Measurements from ENCODE around the gene COL4A3. TPM values are rescaled to one million over a fixed set of nuclear protein-coding genes. Genes with fewer than 3 reads are reported as not detected.

COL4A3 gene
- total and polyA plus RNA-seq, 9 of the 15 experiments (the other 6 are each of a cell fraction or from before 2014, with no cell fraction given) = not detected

DNA sequence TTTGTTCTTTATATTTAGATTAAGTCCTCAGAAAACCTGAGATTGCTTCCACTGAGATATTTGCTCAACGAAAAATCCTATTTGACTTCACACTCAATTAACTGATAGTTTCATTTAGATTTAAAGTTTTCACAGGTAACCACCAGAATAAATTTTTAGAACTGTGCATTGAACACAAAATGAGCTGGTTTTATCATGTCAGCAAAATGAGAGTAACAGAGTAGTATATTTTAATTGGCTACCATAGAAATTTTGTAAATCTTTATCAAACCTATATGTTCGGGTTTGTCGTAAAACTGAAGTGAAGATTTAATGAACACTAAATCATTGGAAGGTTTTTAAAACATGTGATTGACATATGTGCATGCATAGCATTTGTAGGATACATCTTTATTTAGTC lies 127.9 kb downstream of the COL4A3 start:
- BruUV-seq (replicated peaks) = no TSS peak
- Histone ChIP-seq H3K27me3 (ENCODE audit: control insufficient read depth in 2 of 2, insufficient read depth in 2 of 2, low read length in 2 of 2) (no peaks in the 10 kb centered on the region), H3K4me1 (replicated peaks in 1 of 2; ENCODE audit: control insufficient read depth in 2 of 2, insufficient read depth in 2 of 2, low read length in 2 of 2) (no peaks in the 10 kb centered on the region), H3K4me3 (no peak overlapping the region), H4K20me1 (replicated peaks; ENCODE audit: control insufficient read depth, insufficient read depth, low read length) (no peaks in the 10 kb centered on the region), H3K36me3 (ENCODE audit: control insufficient read depth, insufficient read depth, low read length) (no peaks in the 10 kb centered on the region), H3K9me1 (ENCODE audit: control insufficient read depth, insufficient read depth, low read length) (no peaks in the 10 kb centered on the region), H3K79me2 (ENCODE audit: control insufficient read depth, insufficient read depth, low read length) (no peaks in the 10 kb centered on the region), H3K9me3 (replicated peaks; ENCODE audit: control insufficient read depth, insufficient read depth, low read depth, low read length) (no peaks in the 10 kb centered on the region), H3K27ac (ENCODE audit: extremely low read depth, low read depth, low read length) (no peak overlapping the region), H2AFZ (ENCODE audit: low read depth, low read length) (no peak overlapping the region), H3K9ac (ENCODE audit: insufficient read depth in 1 of 2, low read depth in 2 of 2, low read length in 2 of 2) (no peak overlapping the region), H3K4me2 (ENCODE audit: insufficient read depth, low read length) (no peak overlapping the region)
- WGBS (ENCODE audit: insufficient coverage, low coverage, missing lambda C conversion rate) = 26% methylated on average over 3 of the region's 3 CpGs
- CTCF ChIA-PET (ENCODE audit: low intra/inter-chr PET ratio) = no interaction called here
- peak; percentile 58; the same call in 1 of the 2 replicates for TF ChIP-seq ZNF316 (IDR thresholded peaks at IDR 0.05)
- no peak for TF ChIP-seq TEAD4 (IDR thresholded peaks at IDR 0.05; ENCODE audit: low read length)
- no peak for TF ChIP-seq TEAD4 (CRISPR knock-in tag; IDR thresholded peaks at IDR 0.05; ENCODE audit: borderline replicate concordance)
- intact Hi-C loops (cut with micrococcal nuclease) = no loop called here
- DNase-seq (ENCODE audit: extremely low read depth in 1 of 4, low spot score in 3 of 4) (no peak), FAIRE-seq (no peak), ATAC-seq (no peak)
- POLR2A ChIA-PET = no interaction called here
- in situ Hi-C loops (cut with MboI) = no loop called here

DNA sequence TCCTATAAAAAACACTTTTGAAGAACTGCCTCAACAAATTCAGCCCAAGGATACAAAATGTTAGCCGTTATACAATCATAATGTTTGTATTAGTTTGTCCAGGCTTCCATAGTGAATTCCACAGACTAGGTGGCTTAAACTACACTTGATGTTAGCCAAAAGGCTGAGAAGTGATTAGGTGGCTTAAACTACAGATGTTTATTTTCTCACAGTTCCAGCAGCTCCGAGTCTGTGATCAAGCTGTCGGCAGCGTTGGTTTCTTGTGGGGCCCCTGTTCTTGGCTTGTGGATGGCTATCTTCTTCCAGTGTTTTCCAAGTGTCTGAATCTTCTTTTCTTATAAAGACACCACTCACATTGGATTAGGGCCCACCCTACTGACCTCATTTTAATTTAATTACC lies 129.1 kb downstream of the COL4A3 start:
- Histone ChIP-seq H3K9ac (ENCODE audit: insufficient read depth in 1 of 2, low read depth in 2 of 2, low read length in 2 of 2) (no peak overlapping the region), H3K9me1 (ENCODE audit: control insufficient read depth, insufficient read depth, low read length) (no peaks in the 10 kb centered on the region), H4K20me1 (replicated peaks; ENCODE audit: control insufficient read depth, insufficient read depth, low read length) (no peaks in the 10 kb centered on the region), H3K9me3 (replicated peaks; ENCODE audit: control insufficient read depth, insufficient read depth, low read depth, low read length) (no peaks in the 10 kb centered on the region), H3K4me1 (replicated peaks in 1 of 2; ENCODE audit: control insufficient read depth in 2 of 2, insufficient read depth in 2 of 2, low read length in 2 of 2) (no peaks in the 10 kb centered on the region), H3K27me3 (ENCODE audit: control insufficient read depth in 2 of 2, insufficient read depth in 2 of 2, low read length in 2 of 2) (no peaks in the 10 kb centered on the region), H3K36me3 (ENCODE audit: control insufficient read depth, insufficient read depth, low read length) (no peaks in the 10 kb centered on the region), H2AFZ (ENCODE audit: low read depth, low read length) (peak overlapping the region; percentile 55; the same call in 1 of the 2 replicates), H3K4me3 (no peak overlapping the region), H3K79me2 (ENCODE audit: control insufficient read depth, insufficient read depth, low read length) (no peaks in the 10 kb centered on the region), H3K27ac (ENCODE audit: extremely low read depth, low read depth, low read length) (no peak overlapping the region), H3K4me2 (ENCODE audit: insufficient read depth, low read length) (no peak overlapping the region)
- no TSS peak for BruUV-seq (replicated peaks)
- FAIRE-seq = no peak
- intact Hi-C loops (cut with micrococcal nuclease) = no loop called here
- CTCF ChIA-PET (ENCODE audit: low intra/inter-chr PET ratio) = no interaction called here
- ATAC-seq = peak; percentile 42
- 11% methylated on average over 4 of the region's 4 CpGs for WGBS (ENCODE audit: insufficient coverage, low coverage, missing lambda C conversion rate)
- in situ Hi-C loops (cut with MboI) = no loop called here
- DNase-seq (ENCODE audit: extremely low read depth in 1 of 4, low spot score in 3 of 4) = no peak
- POLR2A ChIA-PET = no interaction called here
- TF ChIP-seq RBM17 (IDR thresholded peaks at IDR 0.05; ENCODE audit: borderline replicate concordance, low read depth, low read length) (no peak), HNRNPUL1 (IDR thresholded peaks at IDR 0.05; ENCODE audit: low read length) (no peak), ATF1 (CRISPR knock-in tag; IDR thresholded peaks at IDR 0.05) (no peak), ATF1 (tag; IDR thresholded peaks at IDR 0.05) (no peak), FOXJ3 (CRISPR knock-in tag; IDR thresholded peaks at IDR 0.05) (no peak), FOXA3 (CRISPR knock-in tag; conservative IDR thresholded peaks at IDR 0.05 in 1 of 2, IDR thresholded peaks at IDR 0.05 in 1 of 2) (no peak), SUPT5H (IDR thresholded peaks at IDR 0.05) (no peak), ZNF124 (CRISPR knock-in tag; IDR thresholded peaks at IDR 0.05) (no peak)

Measured in K562 (cell line).